Vagina (tissue), 2 donors: ENCODE measurements around the gene PARP12. TPM values are rescaled to one million over a fixed set of nuclear protein-coding genes. Genes with fewer than 3 reads are reported as not detected.

Experiments
- DNase-seq, 2 donors: peaks; one replicate each; pipeline ENCODE4 v3.0.0-alpha.2; 2017; ENCODE audit errors: extremely low spot score in 2 of 2
- H3K27ac ChIP-seq: fragments of 200-600 bp; sonication (generic); one replicate; pipeline ENCODE4 v1.5.1; 2019
- H3K27me3 ChIP-seq: fragments of 200-600 bp; sonication (generic); one replicate; pipeline ENCODE4 v1.5.1; 2019
- H3K36me3 ChIP-seq, 2 donors: fragments of 200-600 bp; sonication (generic); one replicate each; pipeline ENCODE4 v1.5.1; 2017 to 2019
- H3K4me1 ChIP-seq: fragments of 200-600 bp; sonication (generic); one replicate; pipeline ENCODE4 v1.5.1; 2019
- H3K4me3 ChIP-seq, 2 donors: fragments of 200-600 bp; sonication (generic); 1 replicate in 1 of 2; 2 replicates in 1 of 2; pipeline ENCODE4 v1.5.1; 2016 to 2019
- H3K9me3 ChIP-seq: fragments of 200-600 bp; sonication (generic); one replicate; pipeline ENCODE4 v1.5.1; 2019
- POLR2A ChIP-seq, 2 donors: fragments of 450-650 bp; IDR thresholded peaks; one replicate each; pipeline ENCODE4 v1.6.1; 2017; ENCODE audit warnings: antibody characterized with exemption in 2 of 2, mild to moderate bottlenecking in 2 of 2, moderate library complexity in 2 of 2
- POLR2AphosphoS5 ChIP-seq, 2 donors: sonication (generic); formaldehyde crosslinking; IDR thresholded peaks; one replicate each; pipeline ENCODE4 v1.9.0; 2017; ENCODE audit warnings: antibody characterized with exemption in 2 of 2, mild to moderate bottlenecking in 2 of 2, low read depth in 1 of 2; ENCODE audit not compliant: insufficient read depth in 1 of 2
- intact Hi-C: fragments of 100-400 bp; cut with DNase I; formaldehyde crosslinking; loops from one replicate; pipeline ENCODE4 v1.15.1; 2023
- total RNA-seq: library from RNA; depleted of rRNA; stranded (reverse); fragments of >200 nt; gene quantifications from one replicate; pipeline ENCODE4 v1.2.3, GENCODE V29; 2016
- TF ChIP-seq, protein P1 (sequence below), 3 experiments: fragments of 450-650 bp in 2 of 3; fragments of 200-600 bp in 1 of 3; sonication (generic) in 1 of 3; IDR thresholded peaks; one replicate each; pipeline ENCODE4 v1.5.1; 2017 to 2019; ENCODE audit warnings: antibody characterized with exemption in 3 of 3, mild to moderate bottlenecking in 2 of 3, moderate library complexity in 2 of 3

PARP12 gene
- total RNA-seq, 1 donor from 2014 or later = 42.2 TPM

DNA sequence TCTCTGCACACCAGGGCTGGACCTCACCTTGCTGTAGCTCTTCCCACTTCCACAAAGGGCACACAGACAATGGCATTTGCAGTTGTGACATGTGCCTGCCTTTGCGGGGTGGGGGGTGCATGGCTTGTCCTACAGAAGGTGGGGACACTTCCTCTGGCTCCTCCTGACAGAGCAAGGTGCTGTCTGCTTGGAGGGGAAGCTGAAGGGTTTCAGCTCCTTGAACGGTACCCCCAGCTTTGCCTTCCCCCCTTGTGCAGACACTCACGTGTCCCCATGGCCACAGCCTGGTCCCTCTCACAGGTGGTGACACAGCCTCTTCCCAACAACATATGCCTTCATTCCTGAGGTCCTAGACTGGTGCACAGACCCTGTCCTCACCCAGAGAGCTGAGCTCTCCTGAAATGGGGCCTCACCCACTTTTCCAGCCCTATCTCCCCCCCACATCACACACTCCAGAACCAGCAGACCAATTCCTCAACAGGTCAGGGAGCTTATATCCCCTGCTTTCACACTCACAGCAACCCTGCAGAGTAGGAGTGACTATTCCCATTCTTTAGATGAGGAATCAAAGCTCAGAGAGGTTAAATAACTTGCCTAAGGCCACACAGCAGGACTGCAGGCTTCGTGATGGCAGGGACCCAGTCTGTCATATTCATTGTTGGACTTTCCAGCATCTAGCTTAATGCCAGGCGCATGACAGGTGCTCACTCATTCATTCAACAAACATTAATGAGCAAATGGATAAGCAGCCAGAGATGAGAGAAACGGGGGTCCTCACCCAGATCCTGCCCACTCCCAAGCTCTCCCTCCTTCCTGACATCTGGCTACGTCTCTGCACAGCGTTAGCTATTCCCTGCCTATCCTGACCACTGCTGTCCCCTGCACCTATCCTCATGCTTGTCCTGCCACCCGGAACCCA lies 44.4 kb downstream of the PARP12 start:
- H3K4me1 ChIP-seq = no peaks in the 10 kb centered on the region
- TF ChIP-seq, protein P1, sequence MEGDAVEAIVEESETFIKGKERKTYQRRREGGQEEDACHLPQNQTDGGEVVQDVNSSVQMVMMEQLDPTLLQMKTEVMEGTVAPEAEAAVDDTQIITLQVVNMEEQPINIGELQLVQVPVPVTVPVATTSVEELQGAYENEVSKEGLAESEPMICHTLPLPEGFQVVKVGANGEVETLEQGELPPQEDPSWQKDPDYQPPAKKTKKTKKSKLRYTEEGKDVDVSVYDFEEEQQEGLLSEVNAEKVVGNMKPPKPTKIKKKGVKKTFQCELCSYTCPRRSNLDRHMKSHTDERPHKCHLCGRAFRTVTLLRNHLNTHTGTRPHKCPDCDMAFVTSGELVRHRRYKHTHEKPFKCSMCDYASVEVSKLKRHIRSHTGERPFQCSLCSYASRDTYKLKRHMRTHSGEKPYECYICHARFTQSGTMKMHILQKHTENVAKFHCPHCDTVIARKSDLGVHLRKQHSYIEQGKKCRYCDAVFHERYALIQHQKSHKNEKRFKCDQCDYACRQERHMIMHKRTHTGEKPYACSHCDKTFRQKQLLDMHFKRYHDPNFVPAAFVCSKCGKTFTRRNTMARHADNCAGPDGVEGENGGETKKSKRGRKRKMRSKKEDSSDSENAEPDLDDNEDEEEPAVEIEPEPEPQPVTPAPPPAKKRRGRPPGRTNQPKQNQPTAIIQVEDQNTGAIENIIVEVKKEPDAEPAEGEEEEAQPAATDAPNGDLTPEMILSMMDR (IDR thresholded peaks at IDR 0.05) = no peak
- TF ChIP-seq POLR2A (IDR thresholded peaks at IDR 0.05) (no peak), POLR2AphosphoS5 (IDR thresholded peaks at IDR 0.05; ENCODE audit: insufficient read depth in 1 of 2, low read depth in 1 of 2) (no peak)
- H3K4me3 ChIP-seq = no peak overlapping the region
- no peaks in the 10 kb centered on the region for H3K9me3 ChIP-seq
- no peaks in the 10 kb centered on the region for H3K27me3 ChIP-seq
- H3K36me3 ChIP-seq = peaks cover 0 to 4% of the 10 kb centered on the region in 2 donors
- intact Hi-C loops = no loop called here
- DNase-seq = no peak
- H3K27ac ChIP-seq = no peak overlapping the region

DNA sequence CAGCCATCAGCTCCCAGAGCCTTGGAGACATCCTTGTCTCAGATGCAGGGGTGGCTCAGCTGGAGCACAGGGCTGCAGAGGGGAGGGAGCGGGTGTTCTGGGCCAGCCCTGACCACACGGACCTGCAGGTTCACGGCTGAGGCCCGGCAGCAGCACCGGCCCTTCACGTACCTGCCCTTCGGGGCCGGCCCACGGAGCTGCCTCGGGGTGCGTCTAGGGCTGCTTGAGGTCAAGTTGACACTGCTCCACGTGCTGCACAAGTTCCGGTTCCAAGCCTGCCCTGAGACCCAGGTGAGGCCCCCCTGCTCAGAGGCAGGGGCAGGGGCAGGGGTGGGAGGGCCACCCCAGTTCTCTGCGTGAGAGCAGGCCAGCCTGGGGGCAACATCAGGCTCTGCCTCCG lies 45.2 kb downstream of the PARP12 start:
- DNase-seq = no peak
- intact Hi-C loops = no loop called here
- TF ChIP-seq, protein P1 (IDR thresholded peaks at IDR 0.05) = no peak
- TF ChIP-seq POLR2AphosphoS5 (IDR thresholded peaks at IDR 0.05; ENCODE audit: insufficient read depth in 1 of 2, low read depth in 1 of 2) (no peak), POLR2A (IDR thresholded peaks at IDR 0.05) (no peak)
- H3K36me3 ChIP-seq = no peaks in the 10 kb centered on the region
- no peak overlapping the region for H3K4me3 ChIP-seq
- H3K9me3 ChIP-seq = no peaks in the 10 kb centered on the region
- no peak overlapping the region for H3K27ac ChIP-seq
- H3K27me3 ChIP-seq = no peaks in the 10 kb centered on the region
- H3K4me1 ChIP-seq = no peaks in the 10 kb centered on the region

DNA sequence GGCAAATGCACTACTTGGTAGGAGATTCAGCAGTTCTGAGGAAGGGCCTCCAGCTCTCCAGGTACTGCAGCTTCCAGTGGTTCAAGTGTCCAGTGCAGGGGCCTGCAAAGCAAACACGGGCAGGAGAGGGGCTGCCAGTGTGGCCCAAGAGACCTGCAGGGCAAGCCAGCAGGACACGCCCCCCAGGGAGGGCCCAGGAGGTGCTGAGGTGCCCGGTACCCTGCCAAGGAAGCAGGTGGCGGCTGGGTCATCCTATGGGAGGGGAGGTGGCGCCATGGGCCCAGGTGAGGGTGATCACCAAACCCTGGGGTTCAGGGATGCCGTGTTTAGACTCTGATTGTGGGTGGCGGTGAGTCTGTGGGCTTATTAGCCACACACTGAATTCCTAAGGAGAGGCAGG lies 45.7 kb downstream of the PARP12 start:
- Histone ChIP-seq H3K4me3 (no peak overlapping the region), H3K4me1 (no peaks in the 10 kb centered on the region), H3K36me3 (no peaks in the 10 kb centered on the region), H3K27ac (no peak overlapping the region), H3K27me3 (no peaks in the 10 kb centered on the region), H3K9me3 (no peaks in the 10 kb centered on the region)
- no peak for DNase-seq
- TF ChIP-seq POLR2AphosphoS5 (IDR thresholded peaks at IDR 0.05; ENCODE audit: insufficient read depth in 1 of 2, low read depth in 1 of 2) (no peak), POLR2A (IDR thresholded peaks at IDR 0.05) (no peak)
- TF ChIP-seq, protein P1 (IDR thresholded peaks at IDR 0.05) = no peak
- intact Hi-C loops = no loop called here

DNA sequence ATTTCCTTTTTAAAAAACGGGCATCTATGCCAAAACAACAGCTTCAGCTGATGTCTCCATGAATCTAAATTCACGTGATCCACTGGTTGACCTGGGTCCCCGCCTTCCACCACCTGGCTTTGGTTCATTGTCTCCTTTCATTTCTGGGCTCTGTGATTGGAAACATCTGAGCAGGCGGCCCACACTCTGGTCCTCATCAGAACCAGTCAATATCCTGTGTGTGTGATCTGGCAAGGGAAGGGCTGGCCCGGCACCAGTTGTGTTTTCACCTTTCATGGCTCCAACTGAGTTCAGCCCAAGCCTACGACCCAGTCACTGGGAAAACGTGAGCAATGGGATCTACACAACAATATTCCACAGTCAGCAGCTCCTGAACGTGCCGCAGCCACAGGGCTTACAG lies 46.2 kb downstream of the PARP12 start:
- H3K27ac ChIP-seq = no peak overlapping the region
- intact Hi-C loops = no loop called here
- TF ChIP-seq POLR2AphosphoS5 (IDR thresholded peaks at IDR 0.05; ENCODE audit: insufficient read depth in 1 of 2, low read depth in 1 of 2) = no peak
- TF ChIP-seq, protein P1 (IDR thresholded peaks at IDR 0.05) = no peak
- no peak for TF ChIP-seq POLR2A (IDR thresholded peaks at IDR 0.05)
- no peak for DNase-seq
- no peaks in the 10 kb centered on the region for H3K27me3 ChIP-seq
- H3K4me1 ChIP-seq = no peaks in the 10 kb centered on the region
- H3K9me3 ChIP-seq = no peaks in the 10 kb centered on the region
- H3K4me3 ChIP-seq = no peak overlapping the region
- no peaks in the 10 kb centered on the region for H3K36me3 ChIP-seq

DNA sequence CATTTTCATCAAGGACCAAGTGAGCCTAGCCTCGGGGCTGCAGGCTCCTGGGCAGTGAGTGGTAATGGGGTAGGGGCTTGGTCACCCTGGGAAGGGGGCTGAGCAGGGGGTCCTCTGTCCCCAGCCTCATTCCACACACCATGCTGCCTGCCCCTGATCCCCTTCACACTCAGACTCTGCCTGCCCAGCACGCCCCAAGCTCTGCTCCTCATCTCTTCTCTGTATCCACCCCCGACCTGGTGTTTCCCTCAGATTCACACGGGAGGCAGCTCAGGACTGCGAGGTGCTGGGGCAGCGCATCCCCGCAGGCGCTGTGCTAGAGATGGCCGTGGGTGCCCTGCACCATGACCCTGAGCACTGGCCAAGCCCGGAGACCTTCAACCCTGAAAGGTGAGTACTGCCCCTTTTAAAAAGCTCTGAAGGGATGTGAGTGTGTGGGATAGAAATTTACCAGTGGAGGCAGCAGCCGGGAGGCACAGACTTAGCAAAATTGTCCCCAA lies 47.2 kb downstream of the PARP12 start:
- intact Hi-C loops = no loop called here
- Histone ChIP-seq H3K27me3 (no peaks in the 10 kb centered on the region), H3K9me3 (no peaks in the 10 kb centered on the region)

More for the DNA sequence above, 47.2 kb downstream of the PARP12 start:
- Histone ChIP-seq H3K27ac (no peak overlapping the region), H3K4me3 (no peak overlapping the region), H3K36me3 (no peaks in the 10 kb centered on the region), H3K4me1 (no peaks in the 10 kb centered on the region)
- TF ChIP-seq, protein P1 (IDR thresholded peaks at IDR 0.05) = no peak
- no peak for TF ChIP-seq POLR2AphosphoS5 (IDR thresholded peaks at IDR 0.05; ENCODE audit: insufficient read depth in 1 of 2, low read depth in 1 of 2)
- no peak for TF ChIP-seq POLR2A (IDR thresholded peaks at IDR 0.05)
- no peak for DNase-seq
